Activated CD8-positive, alpha-beta memory T cell treated with anti-CD3 and anti-CD28 coated beads for 4 hours (primary cell): ENCODE data around the gene ZNF486.
A peak's percentile ranks its signal among the peaks of the same experiment; 100 is the strongest.
"Not testable (repeated sequence)": the region's sequence is repeated elsewhere in the genome, so short reads cannot be mapped to it uniquely, and the experiment has no call there.

Experiments used
- DNase-seq, 2 donors: peaks; one replicate each; pipeline ENCODE4 v3.0.0-alpha.2; 2020; ENCODE audit warnings: low read depth in 2 of 2

ZNF486 gene

GRCh38 chr19:20167020-20167644 is at the start of gene ZNF486:
Gene ZNF486, plus strand, starts transcription at chr19:20167214. Its CDS starts 117 bp downstream, at chr19:20167331.
- peak; percentile 75 to 85 for DNase-seq

GRCh38 chr19:20118064-20118839 is 48.8 kb upstream of the ZNF486 start:
- not testable (repeated sequence) for DNase-seq

- no peak for DNase-seq
Measured at GRCh38 chr19:20124879-20125278, 42.1 kb upstream of the ZNF486 start.

- DNase-seq = not testable (repeated sequence)
Measured at GRCh38 chr19:20132933-20133332, 34.1 kb upstream of the ZNF486 start.

- DNase-seq = not testable (repeated sequence)
Measured at GRCh38 chr19:20137714-20138113, 29.3 kb upstream of the ZNF486 start.

GRCh38 chr19:20151617-20152145 is 15.3 kb upstream of the ZNF486 start:
- DNase-seq = no peak

GRCh38 chr19:20152506-20152905 is 14.5 kb upstream of the ZNF486 start:
- DNase-seq = not testable (repeated sequence)

- no peak for DNase-seq
Measured at GRCh38 chr19:20153281-20153680, 13.7 kb upstream of the ZNF486 start.

GRCh38 chr19:20154636-20155035 is 12.4 kb upstream of the ZNF486 start:
- DNase-seq = no peak

- no peak for DNase-seq
Measured at GRCh38 chr19:20162821-20163220, 4.2 kb upstream of the ZNF486 start.

- DNase-seq = no peak
Measured at GRCh38 chr19:20164456-20164855, 2.6 kb upstream of the ZNF486 start.

GRCh38 chr19:20165971-20166592 is 932 bp upstream of the ZNF486 start:
- no peak for DNase-seq

- DNase-seq = no peak
Measured at GRCh38 chr19:20167651-20168122, 673 bp downstream of the ZNF486 start.

GRCh38 chr19:20171285-20171684 is 4.3 kb downstream of the ZNF486 start:
- DNase-seq = no peak

GRCh38 chr19:20175848-20176247 is 8.8 kb downstream of the ZNF486 start:
- DNase-seq = not testable (repeated sequence)

GRCh38 chr19:20179956-20180355 is 12.9 kb downstream of the ZNF486 start:
- DNase-seq = not testable (repeated sequence)

GRCh38 chr19:20182222-20182785 is 15.3 kb downstream of the ZNF486 start:
- no peak for DNase-seq

- DNase-seq = no peak
Measured at GRCh38 chr19:20186174-20186573, 19.2 kb downstream of the ZNF486 start.

- no peak for DNase-seq
Measured at GRCh38 chr19:20197747-20198146, 30.7 kb downstream of the ZNF486 start.

GRCh38 chr19:20209051-20209450 is 42.0 kb downstream of the ZNF486 start:
- no peak for DNase-seq

- not testable (repeated sequence) for DNase-seq
Measured at GRCh38 chr19:20214366-20214765, 47.4 kb downstream of the ZNF486 start.

- DNase-seq = not testable (repeated sequence)
Measured at GRCh38 chr19:20221605-20222004, 54.6 kb downstream of the ZNF486 start.
